Pulmonary artery endothelial cell (primary cell): ENCODE data around the gene KY. TPM values are rescaled to one million over a fixed set of nuclear protein-coding genes. Genes with fewer than 3 reads are reported as not detected.

ENCODE experiments used
- DNase-seq: peaks from one replicate; pipeline ENCODE4 v3.0.0-alpha.2; 2011; ENCODE audit warnings: low read depth, low spot score
- total RNA-seq: library from RNA; depleted of rRNA; stranded (reverse); fragments of >200 nt; gene quantifications from 2 replicates; pipeline ENCODE4 v1.2.3, GENCODE V29; 2014

Gene KY
- total RNA-seq, 1 donor from 2014 or later = not detected

DNA sequence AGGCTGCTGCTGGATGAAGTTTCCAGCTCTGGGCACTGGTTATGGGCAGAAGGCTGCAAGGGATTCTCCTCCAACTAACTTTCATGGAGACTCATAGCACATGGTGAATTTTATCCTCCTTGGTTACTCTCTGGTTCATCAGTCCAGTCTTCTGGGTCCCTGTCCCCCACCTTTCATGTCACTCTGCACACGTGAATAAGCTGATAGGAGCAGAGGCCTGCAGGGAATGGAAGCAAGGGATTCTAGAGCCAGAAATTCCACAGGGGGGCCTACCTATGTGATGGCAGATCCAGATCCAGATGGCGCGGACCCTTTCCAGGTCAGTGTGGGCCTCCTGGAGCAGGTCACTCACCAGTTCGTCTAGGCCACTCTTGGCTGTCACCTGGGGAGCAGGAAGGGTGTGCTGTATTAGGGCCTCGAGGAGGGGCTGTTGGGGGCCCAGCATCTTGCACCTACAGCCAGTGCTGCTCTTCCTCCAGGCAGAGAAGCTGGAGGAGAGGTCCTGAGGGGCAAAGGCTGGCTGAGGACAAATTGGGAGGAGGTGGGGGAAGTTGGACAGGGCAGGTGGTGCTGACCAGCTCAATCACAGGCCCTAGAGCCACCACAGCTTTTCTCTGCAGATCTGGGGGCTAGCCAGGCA is 30.2 kb downstream of the KY start:
- no peak for DNase-seq

DNA sequence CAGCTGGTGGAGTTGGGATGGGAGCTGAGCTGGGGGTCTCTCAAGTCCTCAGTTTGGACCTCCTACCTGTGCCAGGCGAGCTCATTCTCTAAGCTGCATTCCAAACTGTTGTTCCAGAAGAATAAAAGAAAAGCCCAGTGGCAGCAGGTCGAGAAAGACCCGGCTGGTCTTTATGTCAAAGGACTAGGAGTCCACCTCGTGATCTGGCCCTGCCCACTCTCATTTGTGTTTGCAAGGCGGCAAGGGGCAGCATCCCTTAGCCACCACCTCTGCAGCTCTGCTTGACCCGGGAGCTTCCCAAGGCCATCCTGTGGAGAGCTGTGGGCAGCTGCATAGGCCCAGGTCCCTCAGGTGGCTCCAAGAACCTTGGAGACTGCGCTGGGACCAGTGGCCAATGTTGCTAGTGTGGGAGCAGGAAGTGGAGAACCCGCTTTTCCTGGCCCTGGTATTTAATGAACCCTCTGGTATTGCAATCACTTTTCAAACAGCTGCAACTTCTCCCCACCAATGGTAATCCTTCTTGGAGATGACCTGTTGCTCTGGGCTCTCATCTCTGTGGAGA is 30.9 kb downstream of the KY start:
- DNase-seq = no peak

GRCh38 chr3:134619301-134619615 is 31.6 kb downstream of the KY start:
- DNase-seq = no peak

GRCh38 chr3:134618478-134619300 is 32.1 kb downstream of the KY start:
- DNase-seq = no peak

- no peak for DNase-seq
These were observed 33.0 kb downstream of the KY start for GRCh38 chr3:134617608-134618477.

DNA sequence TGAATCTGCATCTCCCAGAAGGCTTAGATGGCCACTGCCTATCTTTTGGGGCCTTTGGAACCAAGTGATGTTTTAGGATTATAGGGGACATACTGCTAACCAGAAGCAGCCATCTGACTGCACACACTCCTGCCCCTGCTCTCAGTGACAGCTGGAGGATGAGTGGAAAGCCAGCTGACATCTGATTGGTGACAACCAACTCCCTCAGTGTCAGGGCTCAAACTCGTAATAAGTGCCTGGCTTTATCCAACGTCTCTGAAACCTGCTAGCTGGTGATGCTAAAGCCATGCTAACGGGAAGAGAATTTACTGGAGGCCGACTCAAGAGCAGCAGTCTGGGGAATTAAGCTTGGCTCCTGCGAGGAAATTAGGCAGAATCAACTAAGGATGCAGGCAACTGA is 35.1 kb downstream of the KY start:
- no peak for DNase-seq

DNA sequence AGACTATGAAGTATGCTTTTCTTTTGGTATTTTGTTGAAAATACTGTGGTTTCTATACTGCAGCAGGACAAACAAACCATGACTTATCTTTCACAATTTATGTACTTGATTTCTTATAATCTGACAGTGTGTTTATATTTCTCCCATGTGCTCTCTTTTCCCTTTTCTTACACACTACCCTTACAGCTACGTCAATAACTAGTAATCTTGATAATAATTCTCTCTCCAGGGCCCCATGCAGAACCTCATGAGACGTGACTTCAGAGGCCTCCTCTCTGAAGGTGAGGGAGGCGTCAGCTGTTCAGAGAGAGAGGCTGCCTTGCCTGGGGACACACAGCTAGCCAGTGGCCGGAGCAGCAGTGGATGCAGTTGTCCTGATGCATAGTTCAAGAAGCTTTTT is 35.9 kb downstream of the KY start:
- no peak for DNase-seq

GRCh38 chr3:134613006-134613520 is 37.8 kb downstream of the KY start:
- no peak for DNase-seq

- DNase-seq = no peak
These were observed 39.3 kb downstream of the KY start for GRCh38 chr3:134611516-134611915.

DNA sequence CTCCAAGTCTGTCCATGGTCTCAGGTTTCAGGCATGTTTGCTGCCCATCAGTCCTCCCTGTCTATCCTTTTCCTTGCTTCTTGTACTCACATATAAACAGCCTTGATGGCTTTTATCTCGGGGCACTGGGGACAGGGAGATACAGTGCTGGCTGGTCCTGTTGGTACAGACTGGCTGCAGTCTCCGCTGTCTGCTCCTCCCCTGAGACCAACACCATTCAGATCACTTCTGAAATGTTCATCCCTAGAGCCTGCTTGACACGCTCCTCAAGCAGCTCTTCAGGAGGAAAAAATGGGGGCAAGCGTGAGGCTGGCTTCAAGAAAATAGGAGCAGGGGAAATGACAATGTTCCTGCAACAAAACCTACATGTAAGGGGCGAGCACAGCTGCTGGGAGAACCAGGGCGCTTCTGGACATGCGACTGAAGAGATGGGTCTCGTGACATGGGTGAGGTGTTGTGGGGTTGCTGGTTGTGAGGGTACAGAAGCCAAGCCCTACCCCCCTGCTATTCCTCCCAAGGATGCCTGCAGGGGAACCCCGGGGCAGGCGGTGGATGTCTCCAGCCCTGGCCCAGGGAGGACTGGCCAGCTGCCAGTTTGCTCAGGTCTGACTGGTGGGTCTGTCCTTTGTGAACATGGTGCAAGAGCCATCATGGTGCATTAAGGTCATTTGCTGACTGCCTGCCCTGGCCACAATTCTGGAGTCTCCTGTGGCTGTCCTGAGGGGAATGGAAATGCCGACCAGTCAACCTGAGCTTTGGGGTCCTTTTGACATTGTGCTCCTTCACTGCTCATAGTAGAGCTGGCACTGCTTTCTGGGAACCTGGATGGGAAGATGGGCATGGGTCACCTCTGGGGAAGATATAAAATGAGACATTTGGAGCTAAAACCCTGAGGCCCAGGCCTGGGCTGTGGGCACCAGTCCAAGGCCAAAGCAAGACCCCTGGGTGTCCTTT is 40.1 kb downstream of the KY start:
- no peak for DNase-seq

DNA sequence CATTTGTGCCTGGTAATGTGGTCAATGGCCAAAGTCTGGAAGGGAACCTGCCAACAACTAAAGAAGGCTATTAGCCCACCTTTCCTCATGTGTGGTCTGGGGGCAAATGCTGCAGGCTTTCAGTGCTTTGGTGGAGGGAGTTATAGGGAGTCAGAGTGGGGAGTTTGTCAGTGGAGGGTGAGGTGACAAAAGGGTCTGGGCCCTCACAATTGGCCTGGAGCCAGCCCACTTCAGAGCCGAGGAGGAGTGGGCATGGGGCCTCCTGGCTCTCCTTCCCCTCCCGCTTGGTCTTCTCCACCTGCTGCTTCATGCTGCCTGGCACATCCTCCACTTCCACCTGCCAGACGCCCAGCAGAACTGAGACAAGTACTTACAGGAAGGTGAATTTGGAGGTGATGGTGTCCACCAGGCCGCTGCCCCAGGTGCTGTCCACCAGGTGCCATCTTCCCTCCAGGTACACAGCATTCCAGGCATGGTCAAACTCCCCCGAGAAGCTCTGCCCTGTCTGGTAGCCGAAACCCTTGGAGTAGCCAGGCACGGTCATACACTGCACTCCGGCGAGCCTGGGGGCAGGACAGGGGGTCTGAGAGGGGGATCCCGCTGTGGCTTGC is 40.9 kb downstream of the KY start:
- no peak for DNase-seq

GRCh38 chr3:134608771-134609435 is 41.9 kb downstream of the KY start:
- DNase-seq = no peak

DNA sequence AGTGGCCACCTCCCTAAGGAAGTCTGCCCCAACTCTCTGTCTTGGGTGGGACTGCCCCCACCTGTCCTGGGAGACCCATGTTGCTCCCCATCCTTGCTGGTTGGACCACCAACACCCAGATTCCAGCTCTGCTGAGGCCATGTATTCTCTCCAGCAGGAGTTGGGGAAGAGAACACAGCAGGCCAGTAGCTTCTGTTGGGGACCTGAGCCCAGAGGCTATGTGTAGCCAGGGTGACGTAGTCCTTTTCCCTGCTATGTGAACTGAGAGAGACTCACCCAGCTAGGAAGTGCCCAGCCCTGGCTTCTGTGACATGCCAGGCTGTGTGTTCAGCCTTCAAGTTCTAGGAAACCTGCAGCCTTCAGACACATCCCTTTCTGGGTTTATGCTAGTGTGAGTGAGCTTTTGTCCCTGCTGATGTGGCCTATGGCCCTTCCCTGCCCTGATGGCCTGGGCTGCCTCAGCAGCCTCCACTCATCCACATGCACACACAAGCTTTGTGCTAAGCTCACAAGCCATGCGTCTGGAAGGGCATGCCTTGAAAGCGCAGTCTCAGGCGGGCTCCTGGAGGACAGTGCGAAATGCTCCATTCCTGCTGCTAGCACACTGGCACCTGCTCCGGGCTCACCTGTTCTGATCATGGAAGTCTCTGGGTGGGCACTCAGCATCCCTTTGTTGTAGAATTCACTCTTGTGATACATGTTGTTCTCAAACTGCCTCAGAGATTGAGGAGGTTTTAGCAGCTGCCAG is 42.6 kb downstream of the KY start:
- no peak for DNase-seq

GRCh38 chr3:134607054-134608022 is 43.5 kb downstream of the KY start:
- DNase-seq = no peak

- no peak for DNase-seq
These were observed 44.5 kb downstream of the KY start for GRCh38 chr3:134606033-134607025.

DNA sequence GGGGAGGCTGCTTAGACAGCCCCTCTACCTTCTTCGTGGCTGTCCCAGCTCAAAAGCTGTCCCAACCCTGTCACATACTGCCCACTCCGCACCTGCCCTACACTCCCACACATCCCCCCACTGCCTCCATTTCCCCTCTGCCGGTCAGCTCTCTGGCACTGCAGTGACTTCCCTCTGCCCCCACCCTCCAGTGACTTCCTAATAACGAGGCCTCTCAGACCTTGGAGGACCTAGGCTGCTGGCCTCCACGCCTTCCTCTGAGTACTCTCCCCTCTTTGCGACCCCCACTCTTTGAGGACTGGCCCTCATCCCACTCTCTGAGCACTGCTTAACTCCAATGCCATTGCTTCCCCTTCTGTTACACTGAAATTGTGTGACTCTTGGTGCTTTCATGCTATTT is 45.3 kb downstream of the KY start:
- no peak for DNase-seq
